Fibroblast of upper back skin (primary cell): ENCODE results near the gene C1orf159.
"Not testable (repeated sequence)": the region's sequence is repeated elsewhere in the genome, so short reads cannot be mapped to it uniquely, and the experiment has no call there.

Source experiments
- DNase-seq: peaks from one replicate; pipeline ENCODE4 v3.0.0-alpha.2; 2013

Gene C1orf159

GRCh38 chr1:1116701-1117468 is 996 bp upstream of the C1orf159 start:
- DNase-seq, result no peak

DNA sequence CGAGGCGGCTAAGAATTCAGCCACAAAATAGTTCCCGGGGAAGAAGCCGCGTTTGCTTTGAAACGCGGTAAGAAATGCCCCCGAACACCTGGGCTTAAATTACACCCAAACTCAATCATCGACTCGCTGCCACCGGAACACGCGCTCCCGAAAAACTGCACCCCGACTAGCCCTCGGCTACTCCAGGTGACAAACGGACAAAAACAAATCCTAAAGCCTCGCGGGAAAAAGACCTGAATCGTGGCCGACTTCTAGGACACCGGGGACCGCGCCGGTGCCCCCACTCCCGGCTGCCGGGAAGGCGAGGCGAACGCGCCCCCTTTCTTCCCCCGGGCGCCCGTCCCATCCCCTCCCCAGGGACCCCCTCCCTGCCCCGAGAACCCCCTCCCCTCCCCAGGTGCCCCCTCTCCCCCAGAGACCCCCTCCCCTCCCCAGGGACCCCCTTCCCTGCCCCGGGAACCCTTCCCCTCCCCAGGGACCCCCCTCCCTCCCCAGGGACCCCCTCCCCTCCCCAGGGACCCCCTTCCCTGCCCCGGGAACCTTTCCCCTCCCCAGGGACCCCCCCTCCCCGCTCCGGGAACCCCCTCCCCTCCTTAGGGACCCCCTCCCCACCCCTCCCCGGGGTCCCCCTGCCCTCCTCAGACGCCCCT is 628 bp downstream of the C1orf159 start:
- no peak for DNase-seq

- no peak for DNase-seq
These were observed 1.5 kb downstream of the C1orf159 start for GRCh38 chr1:1114431-1114830.

DNA sequence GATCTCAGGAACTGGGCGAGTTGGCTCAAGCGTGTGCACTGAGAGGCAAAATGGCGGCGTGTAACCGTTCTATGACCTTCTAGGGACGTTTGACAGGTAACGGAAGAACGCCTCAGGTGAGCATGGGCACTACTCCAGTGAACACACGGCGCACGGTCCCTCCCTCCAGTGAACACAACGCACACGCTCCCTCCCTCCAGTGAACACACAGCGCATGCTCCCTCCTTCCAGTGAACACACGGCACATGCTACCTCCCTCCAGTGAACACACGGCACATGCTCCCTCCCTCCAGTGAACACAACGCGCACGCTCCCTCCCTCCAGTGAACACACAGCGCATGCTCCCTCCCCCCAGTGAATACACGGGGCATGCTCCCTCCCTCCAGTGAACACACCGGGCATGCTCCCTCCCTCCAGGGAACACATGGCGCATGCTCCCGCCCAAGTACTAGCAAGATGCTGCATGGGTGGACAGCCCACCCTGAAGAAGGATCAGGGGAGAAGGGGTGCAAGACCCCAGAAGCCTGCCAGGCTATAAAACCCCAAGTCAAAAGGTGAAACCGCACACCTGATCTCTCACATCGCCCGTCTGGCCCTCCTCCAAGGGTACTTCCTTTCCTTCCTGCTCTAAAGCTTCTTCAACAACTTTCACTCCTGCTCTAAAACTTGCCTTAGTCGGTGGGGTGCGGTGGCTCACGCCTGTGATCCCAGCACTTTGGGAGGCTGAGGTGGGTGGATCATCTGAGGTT is 3.5 kb downstream of the C1orf159 start:
- no peak for DNase-seq

GRCh38 chr1:1111516-1112236 is 4.2 kb downstream of the C1orf159 start:
- DNase-seq, result no peak

- no peak for DNase-seq
These were observed 5.3 kb downstream of the C1orf159 start for GRCh38 chr1:1110561-1110971.

- DNase-seq, result no peak
These were observed 6.1 kb downstream of the C1orf159 start for GRCh38 chr1:1109743-1110142.

DNA sequence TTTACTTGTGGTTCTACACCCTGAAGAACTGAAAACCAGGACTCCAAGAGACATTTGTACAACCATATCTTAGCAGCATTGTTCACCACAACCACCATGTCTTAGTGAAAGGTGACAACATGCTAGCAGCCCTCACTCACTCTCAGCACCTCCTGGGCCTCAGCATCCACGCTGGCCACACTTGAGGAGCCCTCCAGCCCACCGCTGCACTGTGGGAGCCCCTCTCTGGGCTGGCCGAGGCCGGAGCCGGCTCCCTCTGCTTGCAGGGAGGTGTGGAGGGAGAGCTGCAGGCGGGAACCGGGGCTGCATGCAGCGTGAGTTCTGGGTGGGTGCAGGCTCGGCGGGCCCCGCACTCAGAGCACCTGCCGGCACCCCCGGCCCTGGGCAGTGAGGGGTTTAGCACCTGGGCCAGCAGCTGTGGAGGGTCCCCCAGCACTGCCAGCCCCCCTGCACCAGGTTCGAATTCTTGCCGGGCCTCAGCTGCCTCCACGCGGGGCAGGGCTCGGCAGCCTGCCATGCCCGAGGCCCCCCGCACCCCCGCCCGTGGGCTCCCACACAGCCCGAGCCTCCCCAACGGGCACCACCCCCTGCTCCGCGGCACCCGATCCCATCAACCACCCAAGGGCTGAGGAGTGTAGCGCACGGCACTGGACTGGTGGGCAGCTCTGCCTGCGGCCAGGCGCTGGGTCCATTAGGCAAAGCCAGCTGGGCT is 9.2 kb downstream of the C1orf159 start:
- no peak for DNase-seq

DNA sequence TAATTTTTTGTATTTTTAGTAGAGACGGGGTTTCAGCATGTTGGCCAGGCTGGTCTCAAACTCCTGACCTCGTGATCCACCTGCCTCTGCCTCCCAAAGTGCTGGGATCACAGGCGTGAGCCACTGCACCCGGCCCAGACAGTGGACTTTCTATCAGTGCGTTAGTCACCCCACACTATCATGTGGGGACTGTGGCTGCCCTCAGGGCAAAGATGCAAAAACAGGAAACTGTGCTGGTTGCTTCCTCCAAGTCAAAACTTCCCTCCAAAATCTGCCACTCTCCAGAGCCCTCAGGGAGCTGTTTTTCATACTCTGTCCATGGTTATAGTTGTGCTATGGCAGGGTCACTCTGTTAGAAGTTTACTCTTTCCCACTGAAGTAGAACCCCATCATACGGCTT is 11.7 kb downstream of the C1orf159 start:
- not testable (repeated sequence) for DNase-seq

DNA sequence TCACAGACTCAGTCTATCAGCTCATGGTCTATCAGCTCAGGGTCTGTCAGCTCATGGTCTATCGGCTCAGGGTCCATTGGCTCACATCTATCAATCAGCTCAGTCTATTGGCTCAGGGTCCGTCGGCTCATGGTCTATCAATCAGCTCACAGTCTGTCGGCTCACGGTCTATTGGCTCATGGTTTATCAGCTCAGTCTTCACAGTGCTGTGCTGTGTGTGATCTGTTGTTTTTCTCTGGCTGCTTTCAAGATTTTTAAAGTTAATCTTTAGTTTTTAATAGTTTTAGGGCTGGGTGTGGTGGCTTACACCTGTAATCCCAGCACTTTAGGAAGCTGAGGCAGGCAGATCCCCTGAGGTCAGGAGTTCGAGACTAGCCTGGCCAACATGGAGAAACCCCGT is 14.4 kb downstream of the C1orf159 start:
- no peak for DNase-seq

DNA sequence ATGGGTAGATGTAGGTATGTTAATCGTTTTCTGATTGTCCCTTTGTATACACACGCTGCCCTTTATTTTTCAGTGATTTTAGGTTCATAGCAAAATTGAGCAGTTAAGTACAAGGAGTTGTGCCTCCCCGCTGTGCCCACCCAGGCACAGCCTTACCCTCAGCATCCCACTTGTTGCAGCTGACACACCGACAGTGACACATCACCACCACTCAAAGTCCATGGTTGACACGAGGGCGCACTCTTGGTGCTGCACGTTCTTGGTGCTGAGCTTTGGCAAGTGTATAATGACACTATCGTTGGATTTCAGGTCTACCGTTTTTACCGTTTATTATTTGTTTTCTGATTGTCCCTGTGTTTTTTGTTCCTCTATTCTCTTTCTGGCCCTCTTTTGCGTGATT is 15.6 kb downstream of the C1orf159 start:
- DNase-seq, result no peak

- DNase-seq, result no peak
These were observed 16.2 kb downstream of the C1orf159 start for GRCh38 chr1:1099506-1100183.

DNA sequence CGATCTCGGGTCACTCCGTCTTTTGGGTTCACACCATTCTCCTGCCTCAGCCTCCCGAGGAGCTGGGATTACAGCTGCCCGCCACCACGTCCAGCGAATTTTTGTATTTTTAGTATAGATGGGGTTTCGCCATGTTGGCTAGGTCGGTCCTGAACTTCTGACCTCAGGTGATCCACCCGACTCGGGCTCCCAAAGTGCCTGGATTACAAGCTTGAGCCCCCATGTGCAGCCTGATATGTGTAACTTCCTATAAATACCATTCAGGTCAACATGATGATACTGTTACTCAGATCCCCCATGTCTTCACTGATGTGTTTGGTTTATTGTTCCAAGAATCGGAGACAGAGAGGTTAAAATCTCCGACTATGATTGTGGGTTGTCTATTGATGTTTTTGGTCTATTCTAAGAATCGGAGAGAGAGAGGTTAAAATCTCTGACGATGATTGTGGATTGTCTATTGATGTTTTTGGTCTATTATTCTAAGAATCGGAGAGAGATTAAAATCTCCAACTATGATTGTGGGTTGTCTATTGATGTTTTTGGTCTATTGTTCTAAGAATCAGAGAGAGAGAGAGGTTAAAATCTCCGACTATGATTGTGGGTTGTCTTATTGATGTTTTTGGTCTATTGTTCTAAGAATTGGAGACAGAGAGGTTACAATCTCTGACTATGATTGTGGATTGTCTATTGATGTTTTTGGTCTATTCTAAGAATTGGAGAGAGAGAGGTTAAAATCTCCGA is 17.0 kb downstream of the C1orf159 start:
- DNase-seq, result no peak

- not testable (repeated sequence) for DNase-seq
These were observed 19.8 kb downstream of the C1orf159 start for GRCh38 chr1:1096136-1096535.

- DNase-seq, result no peak
These were observed 20.9 kb downstream of the C1orf159 start for GRCh38 chr1:1094981-1095380.

GRCh38 chr1:1093610-1093943 is 22.3 kb downstream of the C1orf159 start:
- DNase-seq, result no peak

GRCh38 chr1:1092894-1093609 is 22.8 kb downstream of the C1orf159 start:
- DNase-seq, result no peak

DNA sequence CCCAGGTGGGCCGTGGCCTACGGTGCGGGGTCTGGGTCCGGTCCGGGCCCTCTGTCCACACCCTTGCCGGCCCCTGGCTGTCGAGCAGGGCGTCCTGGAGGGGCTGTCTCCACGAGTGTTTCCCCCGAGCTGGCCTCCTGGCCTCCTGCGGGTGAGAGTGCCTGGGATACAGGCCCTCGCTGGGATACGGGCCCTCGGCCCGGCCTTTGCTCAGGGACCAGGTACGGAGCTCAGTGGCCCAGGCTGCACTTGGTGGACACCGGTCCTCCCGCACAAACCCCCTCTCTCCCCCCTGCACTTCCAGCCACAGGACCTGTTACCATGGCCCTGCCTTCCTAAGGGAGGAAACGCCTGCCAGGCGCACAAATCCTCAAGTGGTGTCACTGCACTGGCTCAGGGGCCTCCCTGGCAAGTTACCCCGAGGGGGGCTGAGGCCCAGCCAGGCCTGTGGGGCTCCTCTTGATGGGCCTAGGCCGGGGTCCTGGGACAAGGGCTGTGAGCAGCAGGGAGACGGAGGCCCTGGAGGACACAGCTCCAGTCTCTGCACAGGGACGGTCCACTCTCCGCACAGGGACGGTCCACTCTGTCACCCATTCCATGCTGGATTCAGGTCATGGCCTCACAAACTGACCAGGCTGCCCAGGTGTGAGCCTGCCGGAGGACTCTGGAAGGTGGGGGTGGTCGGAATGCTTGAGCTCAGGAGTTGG is 23.6 kb downstream of the C1orf159 start:
- DNase-seq, result no peak

GRCh38 chr1:1091344-1092148 is 24.3 kb downstream of the C1orf159 start:
- DNase-seq, result no peak
